C4-2B (cell line): ENCODE measurements around the gene KLHL21.
A peak's percentile ranks its signal among the peaks of the same experiment; 100 is the strongest.
"Not testable (repeated sequence)": the region's sequence is repeated elsewhere in the genome, so short reads cannot be mapped to it uniquely, and the experiment has no call there.

Experiments used
- H3K27ac ChIP-seq: fragments of 450-650 bp; 2 replicates; pipeline ENCODE4 v1.5.1; 2017
- CTCF ChIP-seq: fragments of 450-650 bp; conservative IDR thresholded peaks from 2 replicates; pipeline ENCODE4 v1.5.1; 2017; ENCODE audit warnings: mild to moderate bottlenecking
- ZFX ChIP-seq: fragments of 450-650 bp; IDR thresholded peaks from 2 replicates; pipeline ENCODE4 v1.6.1; 2017

Gene KLHL21, protein sequence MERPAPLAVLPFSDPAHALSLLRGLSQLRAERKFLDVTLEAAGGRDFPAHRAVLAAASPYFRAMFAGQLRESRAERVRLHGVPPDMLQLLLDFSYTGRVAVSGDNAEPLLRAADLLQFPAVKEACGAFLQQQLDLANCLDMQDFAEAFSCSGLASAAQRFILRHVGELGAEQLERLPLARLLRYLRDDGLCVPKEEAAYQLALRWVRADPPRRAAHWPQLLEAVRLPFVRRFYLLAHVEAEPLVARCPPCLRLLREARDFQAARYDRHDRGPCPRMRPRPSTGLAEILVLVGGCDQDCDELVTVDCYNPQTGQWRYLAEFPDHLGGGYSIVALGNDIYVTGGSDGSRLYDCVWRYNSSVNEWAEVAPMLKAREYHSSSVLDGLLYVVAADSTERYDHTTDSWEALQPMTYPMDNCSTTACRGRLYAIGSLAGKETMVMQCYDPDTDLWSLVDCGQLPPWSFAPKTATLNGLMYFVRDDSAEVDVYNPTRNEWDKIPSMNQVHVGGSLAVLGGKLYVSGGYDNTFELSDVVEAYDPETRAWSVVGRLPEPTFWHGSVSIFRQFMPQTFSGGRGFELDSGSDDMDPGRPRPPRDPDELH

GRCh38 chr1:6602669-6603237, at the start of gene KLHL21:
Gene KLHL21, minus strand, starts transcription at chr1:6602869. Its CDS starts 52 bp downstream, at chr1:6602817.
- TF ChIP-seq CTCF (no peak), ZFX (no peak)
- peak within 1 kb of the TSS; percentile 94 for H3K27ac ChIP-seq

DNA sequence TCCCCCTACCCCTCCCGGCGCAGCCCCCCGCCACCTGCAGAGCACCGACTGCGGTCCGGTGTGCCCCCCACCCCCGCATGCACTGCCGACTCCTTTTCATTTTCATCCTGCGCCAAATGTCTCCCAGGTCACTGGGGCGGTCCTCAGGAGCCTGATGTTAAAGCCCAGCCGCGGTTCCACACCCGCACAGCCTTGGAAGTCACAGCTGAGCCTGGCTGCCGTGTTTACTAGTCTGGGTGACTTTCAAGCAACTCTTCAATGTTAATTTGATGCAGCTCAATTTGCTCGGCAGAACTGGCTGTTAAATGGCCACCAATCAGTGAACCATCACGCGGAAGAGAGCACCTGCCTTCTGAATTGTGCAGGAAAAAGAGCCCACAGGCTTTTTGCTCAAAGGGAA, 49.2 kb upstream of the KLHL21 start:
- no peak overlapping the region for H3K27ac ChIP-seq
- no peak for TF ChIP-seq CTCF
- TF ChIP-seq ZFX = no peak

- TF ChIP-seq CTCF = no peak
- no peak for TF ChIP-seq ZFX
- H3K27ac ChIP-seq = no peak overlapping the region
Measured at GRCh38 chr1:6648556-6648955, 45.9 kb upstream of the KLHL21 start.

DNA sequence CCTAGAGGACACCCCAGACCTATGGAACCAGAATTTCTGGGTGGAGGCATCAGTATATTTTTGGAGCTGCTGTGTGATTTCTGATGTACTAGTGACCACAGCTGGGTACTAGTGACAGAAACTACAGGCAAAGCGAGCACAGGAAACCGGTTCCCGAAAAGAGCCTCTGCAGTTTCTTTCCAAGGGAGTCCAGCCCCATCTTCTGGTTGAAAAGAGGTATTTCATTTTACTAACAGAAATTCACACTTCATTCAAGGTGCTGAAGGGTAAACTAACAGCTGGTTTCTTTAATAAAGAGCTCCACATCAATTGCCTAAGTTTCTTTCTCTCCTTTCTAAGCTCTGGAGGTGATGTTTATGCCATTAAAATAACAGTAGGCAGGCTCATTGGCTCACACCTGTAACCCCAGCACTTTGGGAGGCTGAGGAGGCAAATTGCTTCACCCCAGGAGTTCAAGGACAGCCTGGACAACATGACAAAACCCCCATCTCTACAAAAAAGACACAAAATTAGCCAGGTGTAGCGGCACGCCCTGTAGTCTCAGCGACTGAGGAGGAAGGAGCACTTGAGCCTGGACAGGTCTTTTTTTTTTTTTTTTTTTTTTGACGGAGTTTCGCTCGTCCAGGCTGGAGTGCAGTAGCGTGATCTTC, 44.0 kb upstream of the KLHL21 start:
- H3K27ac ChIP-seq = no peak overlapping the region
- TF ChIP-seq CTCF (peak; percentile 73), ZFX (no peak)

DNA sequence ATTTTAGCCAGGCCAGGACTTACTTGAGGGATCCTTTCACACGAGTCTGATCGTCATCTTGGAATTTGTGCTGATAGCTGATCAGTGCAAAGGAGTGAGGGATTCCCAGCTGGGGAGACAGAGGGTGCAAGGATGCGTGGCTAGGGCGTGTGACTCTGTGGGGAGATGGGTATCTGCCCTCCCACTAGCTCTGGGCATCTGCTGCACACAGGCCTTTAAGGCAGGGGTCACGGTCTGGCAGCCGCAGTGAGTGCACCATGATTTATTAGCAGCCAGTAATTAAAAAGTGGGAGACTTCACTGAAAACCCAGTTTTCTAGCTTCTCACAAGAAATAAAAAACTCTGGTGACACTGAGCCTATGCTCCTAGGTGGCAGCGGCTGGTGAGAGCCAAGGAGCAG, 42.3 kb upstream of the KLHL21 start:
- no peak overlapping the region for H3K27ac ChIP-seq
- TF ChIP-seq ZFX (no peak), CTCF (no peak)

DNA sequence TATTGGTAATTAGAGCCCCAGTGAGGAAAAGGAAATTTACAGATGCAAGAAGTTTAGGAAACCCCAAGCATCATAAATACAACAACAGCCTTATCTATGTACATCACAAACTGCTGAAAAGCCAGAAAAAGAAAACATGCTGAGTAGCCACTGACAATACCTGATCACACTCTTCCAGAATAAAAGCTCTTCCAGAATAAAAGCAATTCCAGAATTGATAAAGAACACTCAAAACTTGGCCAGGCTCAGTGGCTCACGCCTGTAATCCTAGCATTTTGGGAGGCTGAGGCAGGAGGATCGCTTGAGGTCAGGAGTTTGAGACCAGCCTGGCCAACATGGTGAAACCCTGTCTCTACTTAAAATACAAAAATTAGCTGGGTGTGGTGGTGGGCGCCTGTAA, 38.2 kb upstream of the KLHL21 start:
- not testable (repeated sequence) for H3K27ac ChIP-seq

GRCh38 chr1:6638226-6638625, 35.6 kb upstream of the KLHL21 start:
- H3K27ac ChIP-seq = no peak overlapping the region
- TF ChIP-seq ZFX = no peak
- no peak for TF ChIP-seq CTCF
